Measurements from ENCODE around the gene FMN2.

DNA sequence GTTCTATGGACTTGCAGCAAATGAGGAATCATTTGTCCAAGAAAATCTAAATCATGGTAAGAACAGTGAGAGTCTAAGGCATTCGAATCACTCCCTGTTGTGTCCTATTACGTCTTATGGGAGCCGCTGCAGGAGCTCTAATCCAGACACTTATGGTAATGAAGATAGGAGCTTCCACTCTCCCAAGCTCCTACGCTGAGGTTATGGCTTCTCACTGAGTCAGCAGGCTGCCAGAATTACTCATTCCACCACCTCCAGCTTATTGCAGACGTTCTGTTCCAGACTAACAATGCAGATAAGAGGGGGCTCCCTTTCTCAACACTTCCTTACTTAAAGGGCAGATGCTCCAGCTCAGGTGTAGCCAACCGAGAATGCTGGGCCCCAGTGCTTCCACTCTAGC is 307.7 kb downstream of the FMN2 start:
- TF ChIP-seq POLR2A (IDR thresholded peaks at IDR 0.05; ENCODE audit: low read depth, low read length) (no peak), TAF1 (IDR thresholded peaks at IDR 0.05; ENCODE audit: low read depth, low read length) (no peak), POLR2AphosphoS5 (IDR thresholded peaks at IDR 0.05; ENCODE audit: low read depth, low read length) (no peak), SPI1 (IDR thresholded peaks at IDR 0.05; ENCODE audit: low read depth, low read length) (no peak), POU2F2 (IDR thresholded peaks at IDR 0.05; ENCODE audit: low read depth, low read length) (no peak)

All from GM12891 (cell line).